EL (cell line): Measurements from ENCODE around the gene ASIP.
"Not testable (repeated sequence)": the region's sequence is repeated elsewhere in the genome, so short reads cannot be mapped to it uniquely, and the experiment has no call there.

Experiments used
- DNase-seq: peaks from one replicate; pipeline ENCODE4 v3.0.0-alpha.2; 2016

The ASIP gene

GRCh38 chr20:34240693-34241615, at the start of gene ASIP:
Gene ASIP (plus strand): TSS chr20:34241423. CDS start chr20:34260375, 18,952 bp downstream.
- DNase-seq, result no peak

- DNase-seq, result no peak
These were observed 48.2 kb upstream of the ASIP start for GRCh38 chr20:34193051-34193450.

GRCh38 chr20:34199183-34199582, 42.0 kb upstream of the ASIP start:
- no peak for DNase-seq

GRCh38 chr20:34200023-34200422, 41.2 kb upstream of the ASIP start:
- DNase-seq, result no peak

GRCh38 chr20:34201531-34201930, 39.7 kb upstream of the ASIP start:
- no peak for DNase-seq

GRCh38 chr20:34205172-34205880, 35.9 kb upstream of the ASIP start:
- not testable (repeated sequence) for DNase-seq

- DNase-seq, result no peak
These were observed 32.1 kb upstream of the ASIP start for GRCh38 chr20:34209111-34209510.

- no peak for DNase-seq
These were observed 31.0 kb upstream of the ASIP start for GRCh38 chr20:34210271-34210670.

- DNase-seq, result no peak
These were observed 29.6 kb upstream of the ASIP start for GRCh38 chr20:34211591-34211990.

GRCh38 chr20:34213213-34213612, 28.0 kb upstream of the ASIP start:
- no peak for DNase-seq

GRCh38 chr20:34215711-34216381, 25.4 kb upstream of the ASIP start:
- DNase-seq, result peak; percentile 84

GRCh38 chr20:34216382-34216742, 24.9 kb upstream of the ASIP start:
- no peak for DNase-seq

- DNase-seq, result peak; percentile 83
These were observed 20.7 kb upstream of the ASIP start for GRCh38 chr20:34220561-34220960.

GRCh38 chr20:34222208-34222607, 19.0 kb upstream of the ASIP start:
- DNase-seq, result peak; percentile 96

GRCh38 chr20:34224251-34224650, 17.0 kb upstream of the ASIP start:
- not testable (repeated sequence) for DNase-seq

- DNase-seq, result no peak
These were observed 9.6 kb upstream of the ASIP start for GRCh38 chr20:34231634-34232033.

- DNase-seq, result no peak
These were observed 8.6 kb upstream of the ASIP start for GRCh38 chr20:34232494-34233087.

- no peak for DNase-seq
These were observed 7.5 kb upstream of the ASIP start for GRCh38 chr20:34233687-34234086.

GRCh38 chr20:34235875-34236274, 5.3 kb upstream of the ASIP start:
- no peak for DNase-seq

GRCh38 chr20:34237942-34238341, 3.3 kb upstream of the ASIP start:
- DNase-seq, result no peak

GRCh38 chr20:34240121-34240520, 1.1 kb upstream of the ASIP start:
- DNase-seq, result no peak

- not testable (repeated sequence) for DNase-seq
These were observed 792 bp downstream of the ASIP start for GRCh38 chr20:34242015-34242414.

- DNase-seq, result no peak
These were observed 1.7 kb downstream of the ASIP start for GRCh38 chr20:34242879-34243278.
